ENCODE results near the gene DSG1. TPM values are rescaled to one million over a fixed set of nuclear protein-coding genes. Genes with fewer than 3 reads are reported as not detected.

The DSG1 gene
- total RNA-seq, 2 experiments from 2014 or later = not detected

DNA sequence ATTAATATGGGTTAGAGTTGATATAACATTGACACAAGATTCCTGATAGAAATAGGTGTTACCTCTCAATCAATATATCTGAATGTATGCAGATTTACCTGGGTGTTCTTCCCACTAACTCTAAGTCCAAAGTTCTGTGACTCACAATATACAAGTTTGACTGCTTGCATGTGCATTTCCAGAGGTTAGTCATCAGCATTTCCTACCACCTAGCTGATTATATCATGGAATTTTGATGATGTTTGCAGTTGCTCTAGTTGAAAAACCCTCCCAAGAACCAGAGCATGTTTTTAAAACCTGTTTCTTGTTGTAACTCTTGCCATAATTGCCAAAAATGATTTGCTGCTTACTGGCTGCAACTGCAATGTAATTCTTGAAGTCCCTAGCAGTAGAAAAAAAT is 15.0 kb upstream of the DSG1 start:
- ChIA-PET CTCF (ENCODE audit: unreplicated experiment) (no interaction called here), POLR2A (no interaction called here)
- H3K27ac ChIP-seq (ENCODE audit: low read depth, low read length, poor library complexity, severe bottlenecking) = no peak overlapping the region
- no peak overlapping the region for H2AFZ ChIP-seq (ENCODE audit: low read length)
- H3K4me1 ChIP-seq (ENCODE audit: insufficient read depth, low read length, poor library complexity, severe bottlenecking) = no peaks in the 10 kb centered on the region
- BruUV-seq (replicated peaks) = no TSS peak
- H3K4me2 ChIP-seq (ENCODE audit: low read length) = no peak overlapping the region
- no peaks in the 10 kb centered on the region for H3K9me2 ChIP-seq (ENCODE audit: insufficient read depth, low read length)
- no peaks in the 10 kb centered on the region for H3K36me3 ChIP-seq (ENCODE audit: insufficient read depth, low read length)
- DNase-seq (ENCODE audit: low spot score) = no peak
- H4K20me1 ChIP-seq (ENCODE audit: insufficient read depth, low read length) = no peaks in the 10 kb centered on the region
- intact Hi-C loops (cut with micrococcal nuclease; ENCODE audit: unreplicated experiment) = no loop called here
- no peaks in the 10 kb centered on the region for H3K79me2 ChIP-seq (ENCODE audit: insufficient read depth, low read depth, low read length)
- TF ChIP-seq, protein P1, sequence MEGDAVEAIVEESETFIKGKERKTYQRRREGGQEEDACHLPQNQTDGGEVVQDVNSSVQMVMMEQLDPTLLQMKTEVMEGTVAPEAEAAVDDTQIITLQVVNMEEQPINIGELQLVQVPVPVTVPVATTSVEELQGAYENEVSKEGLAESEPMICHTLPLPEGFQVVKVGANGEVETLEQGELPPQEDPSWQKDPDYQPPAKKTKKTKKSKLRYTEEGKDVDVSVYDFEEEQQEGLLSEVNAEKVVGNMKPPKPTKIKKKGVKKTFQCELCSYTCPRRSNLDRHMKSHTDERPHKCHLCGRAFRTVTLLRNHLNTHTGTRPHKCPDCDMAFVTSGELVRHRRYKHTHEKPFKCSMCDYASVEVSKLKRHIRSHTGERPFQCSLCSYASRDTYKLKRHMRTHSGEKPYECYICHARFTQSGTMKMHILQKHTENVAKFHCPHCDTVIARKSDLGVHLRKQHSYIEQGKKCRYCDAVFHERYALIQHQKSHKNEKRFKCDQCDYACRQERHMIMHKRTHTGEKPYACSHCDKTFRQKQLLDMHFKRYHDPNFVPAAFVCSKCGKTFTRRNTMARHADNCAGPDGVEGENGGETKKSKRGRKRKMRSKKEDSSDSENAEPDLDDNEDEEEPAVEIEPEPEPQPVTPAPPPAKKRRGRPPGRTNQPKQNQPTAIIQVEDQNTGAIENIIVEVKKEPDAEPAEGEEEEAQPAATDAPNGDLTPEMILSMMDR (conservative IDR thresholded peaks at IDR 0.05; ENCODE audit: low read length) = no peak
- TF ChIP-seq EZH2phosphoT487 (IDR thresholded peaks at IDR 0.05; ENCODE audit: borderline replicate concordance, low read depth, low read length) = no peak
- H3K4me3 ChIP-seq (ENCODE audit: low read depth, low read length, poor library complexity, severe bottlenecking) = no peak overlapping the region
- no peaks in the 10 kb centered on the region for H3K9me3 ChIP-seq (ENCODE audit: low read length)

DNA sequence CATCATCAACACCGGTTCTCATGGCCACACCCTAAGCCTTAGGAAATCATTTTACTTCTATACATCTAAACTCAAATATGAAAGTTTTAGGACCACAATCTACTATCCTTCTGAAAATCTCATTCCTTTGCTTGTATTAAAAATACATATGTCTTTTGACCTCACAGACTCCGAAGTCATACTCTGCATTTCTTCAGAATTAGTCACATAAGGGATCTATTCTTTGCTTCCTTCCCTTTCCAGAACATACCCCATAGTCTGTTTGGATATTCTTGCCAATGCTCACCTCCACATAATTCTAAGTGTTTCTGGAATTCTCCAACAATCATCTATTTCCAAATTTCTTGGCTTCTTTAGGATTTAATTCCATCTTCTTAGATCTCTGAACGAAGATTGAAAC is 14.2 kb upstream of the DSG1 start:
- BruUV-seq (replicated peaks) = no TSS peak
- H4K20me1 ChIP-seq (ENCODE audit: insufficient read depth, low read length) = no peaks in the 10 kb centered on the region
- no peak overlapping the region for H2AFZ ChIP-seq (ENCODE audit: low read length)
- no peak overlapping the region for H3K27ac ChIP-seq (ENCODE audit: low read depth, low read length, poor library complexity, severe bottlenecking)
- no peaks in the 10 kb centered on the region for H3K9me3 ChIP-seq (ENCODE audit: low read length)
- DNase-seq (ENCODE audit: low spot score) = no peak
- intact Hi-C loops (cut with micrococcal nuclease; ENCODE audit: unreplicated experiment) = no loop called here
- H3K4me3 ChIP-seq (ENCODE audit: low read depth, low read length, poor library complexity, severe bottlenecking) = no peak overlapping the region
- no peaks in the 10 kb centered on the region for H3K36me3 ChIP-seq (ENCODE audit: insufficient read depth, low read length)
- ChIA-PET POLR2A (no interaction called here), CTCF (ENCODE audit: unreplicated experiment) (no interaction called here)
- H3K4me1 ChIP-seq (ENCODE audit: insufficient read depth, low read length, poor library complexity, severe bottlenecking) = no peaks in the 10 kb centered on the region
- no peaks in the 10 kb centered on the region for H3K9me2 ChIP-seq (ENCODE audit: insufficient read depth, low read length)
- H3K79me2 ChIP-seq (ENCODE audit: insufficient read depth, low read depth, low read length) = no peaks in the 10 kb centered on the region
- H3K4me2 ChIP-seq (ENCODE audit: low read length) = no peak overlapping the region
- TF ChIP-seq, protein P1 (conservative IDR thresholded peaks at IDR 0.05; ENCODE audit: low read length) = no peak
- no peak for TF ChIP-seq EZH2phosphoT487 (IDR thresholded peaks at IDR 0.05; ENCODE audit: borderline replicate concordance, low read depth, low read length)

DNA sequence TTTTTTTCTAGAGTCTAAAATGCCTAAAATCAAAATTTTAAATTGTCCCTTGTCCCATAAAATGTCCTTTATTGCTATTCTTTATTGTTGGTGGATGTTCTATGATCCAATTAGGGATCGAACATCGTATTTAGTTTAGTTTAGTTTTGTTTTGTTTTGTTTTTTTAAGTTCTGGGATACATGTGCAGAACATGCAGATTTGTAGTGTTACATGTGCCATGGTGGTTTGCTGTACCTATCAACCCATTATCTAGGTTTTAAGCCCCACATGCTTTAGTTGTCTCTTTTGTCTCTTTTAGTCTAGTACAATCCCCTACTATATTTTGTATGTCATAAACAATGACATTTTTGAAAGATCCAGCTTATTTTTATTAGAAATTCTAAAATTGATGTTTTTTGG is 8.8 kb upstream of the DSG1 start:
- no peaks in the 10 kb centered on the region for H3K36me3 ChIP-seq (ENCODE audit: insufficient read depth, low read length)
- H4K20me1 ChIP-seq (ENCODE audit: insufficient read depth, low read length) = no peaks in the 10 kb centered on the region
- intact Hi-C loops (cut with micrococcal nuclease; ENCODE audit: unreplicated experiment) = no loop called here
- CTCF ChIA-PET (ENCODE audit: unreplicated experiment) = no interaction called here
- TF ChIP-seq, protein P1 (conservative IDR thresholded peaks at IDR 0.05; ENCODE audit: low read length) = no peak
- TF ChIP-seq EZH2phosphoT487 (IDR thresholded peaks at IDR 0.05; ENCODE audit: borderline replicate concordance, low read depth, low read length) = no peak
- DNase-seq (ENCODE audit: low spot score) = no peak
- H3K4me3 ChIP-seq (ENCODE audit: low read depth, low read length, poor library complexity, severe bottlenecking) = no peak overlapping the region
- no peak overlapping the region for H3K4me2 ChIP-seq (ENCODE audit: low read length)
- BruUV-seq (replicated peaks) = no TSS peak
- no peaks in the 10 kb centered on the region for H3K4me1 ChIP-seq (ENCODE audit: insufficient read depth, low read length, poor library complexity, severe bottlenecking)
- POLR2A ChIA-PET = interaction anchor here (0.6 kb wide), 1 partner anchor 89 kb away, joined by 3 read pairs; no protein-coding TSS in a partner anchor
- H3K9me3 ChIP-seq (ENCODE audit: low read length) = no peaks in the 10 kb centered on the region
- H3K79me2 ChIP-seq (ENCODE audit: insufficient read depth, low read depth, low read length) = no peaks in the 10 kb centered on the region
- no peak overlapping the region for H3K27ac ChIP-seq (ENCODE audit: low read depth, low read length, poor library complexity, severe bottlenecking)
- no peaks in the 10 kb centered on the region for H3K9me2 ChIP-seq (ENCODE audit: insufficient read depth, low read length)
- no peak overlapping the region for H2AFZ ChIP-seq (ENCODE audit: low read length)

All from OCI-LY7 (cell line).